ENCODE data around the gene SKI. TPM values are rescaled to one million over a fixed set of nuclear protein-coding genes. Genes with fewer than 3 reads are reported as not detected.

SKI gene
- total RNA-seq, 1 experiment from 2014 or later: 89.5 TPM

DNA sequence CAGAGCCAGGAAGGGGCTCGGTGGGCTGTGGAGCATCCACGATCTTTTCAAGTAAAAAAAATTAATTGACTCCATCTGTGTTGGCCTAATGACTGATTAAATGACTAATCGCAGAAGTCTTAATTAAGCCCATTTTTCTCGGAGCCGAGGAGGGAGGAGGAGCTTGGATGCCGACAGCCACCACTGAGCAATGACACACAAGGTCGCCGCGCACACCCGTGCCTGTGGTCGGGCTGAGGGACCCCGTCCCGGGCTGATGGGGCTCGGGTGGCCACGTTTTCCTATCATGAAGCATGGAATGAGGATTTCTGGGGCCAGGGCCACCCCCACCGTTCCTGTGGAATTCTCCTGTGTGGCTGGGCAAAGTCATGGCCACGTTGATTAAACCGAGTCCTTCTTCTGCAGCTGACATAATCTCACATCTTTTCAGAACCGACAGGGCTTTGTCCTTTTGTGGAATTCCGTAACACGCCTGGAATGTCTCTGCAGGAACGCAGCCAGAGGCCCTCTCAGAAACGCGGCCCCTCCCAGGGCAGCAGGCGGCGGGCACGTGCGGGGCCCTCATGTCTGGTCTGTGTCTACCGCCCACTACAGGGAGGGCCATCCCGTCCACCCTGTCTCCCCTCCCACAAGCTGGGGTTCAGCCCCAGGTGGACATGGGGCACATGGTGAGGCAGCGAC, 102.5 kb downstream of the SKI start:
- H3K27me3 ChIP-seq (ENCODE audit: insufficient read depth, low read length): no peaks in the 10 kb centered on the region
- H4K20me1 ChIP-seq (ENCODE audit: control insufficient read depth, insufficient read depth, insufficient read length): no peaks in the 10 kb centered on the region
- no CpG with 5 or more reads among the region's 31 CpGs for WGBS (ENCODE audit: extremely low coverage, insufficient read length, low lambda C conversion rate)
- no peak overlapping the region for H4K8ac ChIP-seq (replicated peaks; ENCODE audit: insufficient read length, low read depth, low read length)
- H3K23ac ChIP-seq (ENCODE audit: insufficient read length, low read depth, low read length): no peak overlapping the region
- H3K27ac ChIP-seq (ENCODE audit: insufficient read length, low read depth, low read length): no peak overlapping the region
- no peak overlapping the region for H3K9ac ChIP-seq (ENCODE audit: extremely low read depth, insufficient read length, low read length)
- Mint-ChIP-seq H3K27ac (peak overlapping the region in 1 of 3 experiments; percentile 8; a peak in 2 of 7 replicates), H3K27me3 (ENCODE audit: low read depth) (no peaks in the 10 kb centered on the region; the same call in none of the 2 replicates), H3K4me3 (no peak overlapping the region), H3K9me3 (peaks cover 10 to 13% of the 10 kb centered on the region in 2 experiments), H3K36me3 (ENCODE audit: insufficient read depth in 1 of 3, low read depth in 3 of 3) (peaks cover 0 to 5% (median 2%) of the 10 kb centered on the region in 3 experiments; a peak in 2 of 7 replicates), H3K4me1 (peaks cover 0 to 7% of the 10 kb centered on the region in 2 experiments; a peak in 2 of 4 replicates)
- no peak overlapping the region for H4K91ac ChIP-seq (ENCODE audit: insufficient read length, low read depth, low read length)
- H2BK120ac ChIP-seq (ENCODE audit: low read depth, low read length, poor library complexity, severe bottlenecking): no peak overlapping the region
- no peak overlapping the region for H2AK5ac ChIP-seq (ENCODE audit: insufficient read length, low read length)
- H3K4me2 ChIP-seq (ENCODE audit: insufficient read depth, insufficient read length, low read length): no peak overlapping the region
- H2BK12ac ChIP-seq (ENCODE audit: insufficient read length, low read depth, low read length): no peak overlapping the region
- H3K4ac ChIP-seq (ENCODE audit: low read depth, low read length): no peak overlapping the region
- no peak overlapping the region for H4K5ac ChIP-seq (ENCODE audit: insufficient read length, low read depth, low read length)
- H3K9me3 ChIP-seq (ENCODE audit: control insufficient read depth, low read depth, low read length): no peaks in the 10 kb centered on the region
- H3K56ac ChIP-seq (ENCODE audit: insufficient read length, low read depth, low read length): no peak overlapping the region
- no peak overlapping the region; the same call in 1 of the 2 replicates for H3K14ac ChIP-seq (ENCODE audit: insufficient read depth, low read length)
- no peak overlapping the region for H3T11ph ChIP-seq (ENCODE audit: low read length)
- H3K79me2 ChIP-seq (ENCODE audit: insufficient read depth, low read length): no peaks in the 10 kb centered on the region
- H3K79me1 ChIP-seq (ENCODE audit: insufficient read depth, low read depth, low read length, poor library complexity, severe bottlenecking): no peaks in the 10 kb centered on the region
- H3K18ac ChIP-seq (ENCODE audit: insufficient read length, low read depth, low read length): no peak overlapping the region
- no peak overlapping the region for H2BK15ac ChIP-seq (ENCODE audit: low read depth, low read length)
- no peak overlapping the region for H2AFZ ChIP-seq (ENCODE audit: low read length)
- no peak overlapping the region for H2BK5ac ChIP-seq (ENCODE audit: insufficient read length, low read length)
- no peak overlapping the region for H2BK20ac ChIP-seq (ENCODE audit: low read depth, low read length, poor library complexity, severe bottlenecking)
- H3K23me2 ChIP-seq (ENCODE audit: insufficient read length, low read depth, low read length, poor library complexity, severe bottlenecking): no peaks in the 10 kb centered on the region
- TF ChIP-seq, protein P1, sequence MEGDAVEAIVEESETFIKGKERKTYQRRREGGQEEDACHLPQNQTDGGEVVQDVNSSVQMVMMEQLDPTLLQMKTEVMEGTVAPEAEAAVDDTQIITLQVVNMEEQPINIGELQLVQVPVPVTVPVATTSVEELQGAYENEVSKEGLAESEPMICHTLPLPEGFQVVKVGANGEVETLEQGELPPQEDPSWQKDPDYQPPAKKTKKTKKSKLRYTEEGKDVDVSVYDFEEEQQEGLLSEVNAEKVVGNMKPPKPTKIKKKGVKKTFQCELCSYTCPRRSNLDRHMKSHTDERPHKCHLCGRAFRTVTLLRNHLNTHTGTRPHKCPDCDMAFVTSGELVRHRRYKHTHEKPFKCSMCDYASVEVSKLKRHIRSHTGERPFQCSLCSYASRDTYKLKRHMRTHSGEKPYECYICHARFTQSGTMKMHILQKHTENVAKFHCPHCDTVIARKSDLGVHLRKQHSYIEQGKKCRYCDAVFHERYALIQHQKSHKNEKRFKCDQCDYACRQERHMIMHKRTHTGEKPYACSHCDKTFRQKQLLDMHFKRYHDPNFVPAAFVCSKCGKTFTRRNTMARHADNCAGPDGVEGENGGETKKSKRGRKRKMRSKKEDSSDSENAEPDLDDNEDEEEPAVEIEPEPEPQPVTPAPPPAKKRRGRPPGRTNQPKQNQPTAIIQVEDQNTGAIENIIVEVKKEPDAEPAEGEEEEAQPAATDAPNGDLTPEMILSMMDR (conservative IDR thresholded peaks at IDR 0.05): no peak
- no peaks in the 10 kb centered on the region for H3K4me1 ChIP-seq (ENCODE audit: insufficient read depth, low read length)
- no peak for DNase-seq
